Smooth muscle cell (in vitro differentiated cells): ENCODE results near the gene HPCAL1. TPM values are rescaled to one million over a fixed set of nuclear protein-coding genes. Genes with fewer than 3 reads are reported as not detected.

Experiments
- DNase-seq: peaks from one replicate; lab custom pipeline; 2025; ENCODE audit not compliant: unreplicated experiment; lab: John Stamatoyannopoulos, UW
- H2AFZ ChIP-seq: fragments of 200-600 bp; sonication (generic); 2 replicates; pipeline ENCODE4 v1.6.0; 2016; ENCODE audit warnings: antibody characterized with exemption, low read depth, mild to moderate bottlenecking
- H3F3A ChIP-seq: fragments of 200-600 bp; sonication (generic); 2 replicates; pipeline ENCODE4 v1.6.0; 2017; ENCODE audit warnings: antibody characterized with exemption, low read depth
- H3K27ac ChIP-seq: fragments of 200-600 bp; sonication (generic); 2 replicates; pipeline ENCODE4 v1.5.1; 2016; ENCODE audit warnings: low read depth, mild to moderate bottlenecking
- H3K27me3 ChIP-seq: fragments of 200-600 bp; sonication (generic); 2 replicates; pipeline ENCODE4 v1.6.1; 2016; ENCODE audit warnings: low read depth, mild to moderate bottlenecking
- H3K36me3 ChIP-seq: fragments of 200-600 bp; sonication (generic); 2 replicates; pipeline ENCODE4 v1.5.1; 2016; ENCODE audit warnings: low read depth
- H3K4me1 ChIP-seq: fragments of 200-600 bp; sonication (generic); 2 replicates; pipeline ENCODE4 v1.5.1; 2016; ENCODE audit warnings: low read depth
- H3K4me2 ChIP-seq: fragments of 200-600 bp; sonication (generic); 2 replicates; pipeline ENCODE4 v1.6.0; 2016; ENCODE audit warnings: mild to moderate bottlenecking
- H3K4me3 ChIP-seq: fragments of 200-600 bp; sonication (generic); 2 replicates; pipeline ENCODE4 v1.5.1; 2016; ENCODE audit warnings: mild to moderate bottlenecking
- H3K79me2 ChIP-seq: fragments of 200-600 bp; sonication (generic); 2 replicates; pipeline ENCODE4 v1.6.0; 2016; ENCODE audit warnings: low read depth, mild to moderate bottlenecking
- H3K9ac ChIP-seq: fragments of 200-600 bp; sonication (generic); 2 replicates; pipeline ENCODE4 v1.6.0; 2016; ENCODE audit warnings: low read depth
- H3K9me3 ChIP-seq: fragments of 200-600 bp; sonication (generic); replicated peaks from 2 replicates; pipeline ENCODE4 v1.5.1; 2016; ENCODE audit warnings: low read depth
- H4K20me1 ChIP-seq: fragments of 200-600 bp; sonication (generic); 2 replicates; pipeline ENCODE4 v1.6.0; 2016; ENCODE audit warnings: low read depth
- WGBS: methylation state at CpG from one replicate; pipeline ENCODE4 v1.1.7; 2016; ENCODE audit warnings: low lambda C conversion rate; 5-methylcytosine and 5-hydroxymethylcytosine counted together
- polyA plus RNA-seq: library from polyadenylated mRNA; unstranded; fragments of >200 nt; fragmentation: Nextera tagmentation; extraction: Ambion mirVana; gene quantifications from 2 replicates; pipeline ENCODE4 v1.2.1, GENCODE V29; 2016
- total RNA-seq: library from RNA; depleted of rRNA; stranded (reverse); fragments of >200 nt; gene quantifications from 2 replicates; pipeline ENCODE4 v1.2.3, GENCODE V29; 2014
- TF ChIP-seq, protein P1 (sequence below): fragments of 200-600 bp; sonication (generic); IDR thresholded peaks from 2 replicates; pipeline ENCODE4 v1.5.1; 2017; ENCODE audit warnings: borderline replicate concordance, mild to moderate bottlenecking, antibody characterized with exemption; ENCODE audit not compliant: insufficient read depth, poor library complexity, severe bottlenecking

Gene HPCAL1
- total and polyA plus RNA-seq, 2 experiments from 2014 or later: 11.7 to 15.8 TPM

DNA sequence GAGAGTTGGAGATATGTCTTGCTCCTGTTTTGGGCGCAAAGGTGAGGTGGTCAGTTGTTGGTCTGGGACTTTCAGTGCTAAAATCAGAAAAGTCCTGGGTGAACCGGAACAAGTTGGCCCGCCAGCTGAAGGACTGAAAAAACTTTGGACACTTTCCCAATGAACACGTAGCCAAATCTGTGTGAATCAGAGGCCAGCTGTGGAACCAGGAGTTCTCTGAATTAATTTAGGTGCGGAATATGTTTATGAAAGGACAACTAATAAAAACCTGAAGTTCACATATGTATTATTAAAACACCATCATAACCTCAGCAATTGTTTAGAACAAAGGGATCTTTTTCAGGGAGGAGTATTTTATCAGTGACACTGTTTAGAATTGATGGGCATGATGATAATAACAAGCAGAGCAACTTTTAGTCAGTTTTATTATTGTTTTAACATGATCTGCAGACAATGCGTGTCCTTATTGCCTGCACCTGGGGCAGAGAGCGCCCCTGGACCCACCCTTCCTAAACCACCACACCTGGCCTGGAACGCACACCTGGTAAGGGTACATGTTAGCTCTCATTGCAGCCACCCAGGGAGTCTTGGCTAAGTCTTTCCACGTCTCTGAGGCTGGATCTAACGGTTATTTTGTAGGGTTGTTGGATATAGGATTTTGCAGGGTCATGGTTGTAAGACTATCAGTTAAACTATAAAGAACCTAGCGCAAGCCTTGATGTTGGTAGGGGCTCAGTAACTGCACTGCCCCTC lies 155.3 kb downstream of the HPCAL1 start:
- Histone ChIP-seq H3K4me1 (peaks cover 8% of the 10 kb centered on the region), H3K4me2 (no peak overlapping the region), H3K27ac (no peak overlapping the region), H4K20me1 (no peaks in the 10 kb centered on the region), H3K4me3 (no peak overlapping the region), H3K9me3 (no peaks in the 10 kb centered on the region), H3F3A (no peaks in the 10 kb centered on the region), H3K36me3 (no peaks in the 10 kb centered on the region), H3K9ac (no peak overlapping the region), H3K79me2 (no peaks in the 10 kb centered on the region), H3K27me3 (no peaks in the 10 kb centered on the region), H2AFZ (no peak overlapping the region)
- WGBS: 92% methylated on average over 11 of the region's 11 CpGs
- DNase-seq: no peak
- TF ChIP-seq, protein P1, sequence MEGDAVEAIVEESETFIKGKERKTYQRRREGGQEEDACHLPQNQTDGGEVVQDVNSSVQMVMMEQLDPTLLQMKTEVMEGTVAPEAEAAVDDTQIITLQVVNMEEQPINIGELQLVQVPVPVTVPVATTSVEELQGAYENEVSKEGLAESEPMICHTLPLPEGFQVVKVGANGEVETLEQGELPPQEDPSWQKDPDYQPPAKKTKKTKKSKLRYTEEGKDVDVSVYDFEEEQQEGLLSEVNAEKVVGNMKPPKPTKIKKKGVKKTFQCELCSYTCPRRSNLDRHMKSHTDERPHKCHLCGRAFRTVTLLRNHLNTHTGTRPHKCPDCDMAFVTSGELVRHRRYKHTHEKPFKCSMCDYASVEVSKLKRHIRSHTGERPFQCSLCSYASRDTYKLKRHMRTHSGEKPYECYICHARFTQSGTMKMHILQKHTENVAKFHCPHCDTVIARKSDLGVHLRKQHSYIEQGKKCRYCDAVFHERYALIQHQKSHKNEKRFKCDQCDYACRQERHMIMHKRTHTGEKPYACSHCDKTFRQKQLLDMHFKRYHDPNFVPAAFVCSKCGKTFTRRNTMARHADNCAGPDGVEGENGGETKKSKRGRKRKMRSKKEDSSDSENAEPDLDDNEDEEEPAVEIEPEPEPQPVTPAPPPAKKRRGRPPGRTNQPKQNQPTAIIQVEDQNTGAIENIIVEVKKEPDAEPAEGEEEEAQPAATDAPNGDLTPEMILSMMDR: no peak

DNA sequence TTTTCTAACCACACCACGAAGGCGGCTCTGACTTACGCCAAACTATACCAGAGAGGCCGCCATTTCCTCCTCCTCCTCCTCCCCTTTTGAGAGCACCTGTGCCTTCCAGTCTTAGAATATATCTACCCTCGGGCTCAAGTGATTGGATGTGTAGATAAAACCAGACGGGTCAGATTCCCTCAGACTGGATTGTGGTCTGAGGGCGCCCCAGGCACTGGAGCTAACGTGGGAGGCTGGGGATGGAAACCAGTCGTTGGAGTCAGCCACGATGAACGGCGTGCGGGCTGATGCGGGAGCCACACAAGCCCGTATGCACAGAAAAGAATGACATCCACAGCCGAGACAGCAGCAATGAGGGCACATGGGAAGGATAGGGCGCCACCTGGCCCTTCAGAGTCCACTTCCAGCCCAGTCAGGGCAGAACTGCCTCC lies 157.7 kb downstream of the HPCAL1 start:
- Histone ChIP-seq H3F3A (no peaks in the 10 kb centered on the region), H3K9me3 (no peaks in the 10 kb centered on the region), H3K27ac (no peak overlapping the region), H2AFZ (no peak overlapping the region), H3K4me1 (no peaks in the 10 kb centered on the region), H3K79me2 (no peaks in the 10 kb centered on the region), H3K36me3 (no peaks in the 10 kb centered on the region), H3K4me3 (no peak overlapping the region), H3K9ac (no peak overlapping the region), H3K4me2 (no peak overlapping the region), H4K20me1 (no peaks in the 10 kb centered on the region), H3K27me3 (no peaks in the 10 kb centered on the region)
- WGBS: 65% methylated on average over 17 of the region's 17 CpGs
- DNase-seq: no peak
- TF ChIP-seq, protein P1: no peak

GRCh38 chr2:10462178-10463083 lies 159.7 kb downstream of the HPCAL1 start:
- H3K79me2 ChIP-seq: no peaks in the 10 kb centered on the region
- no peaks in the 10 kb centered on the region for H3K9me3 ChIP-seq
- H3K4me1 ChIP-seq: no peaks in the 10 kb centered on the region
- H3F3A ChIP-seq: no peaks in the 10 kb centered on the region
- no peak overlapping the region for H3K9ac ChIP-seq
- DNase-seq: no peak
- no peaks in the 10 kb centered on the region for H3K27me3 ChIP-seq
- no peaks in the 10 kb centered on the region for H3K36me3 ChIP-seq
- no peak overlapping the region for H3K4me3 ChIP-seq
- no peaks in the 10 kb centered on the region for H4K20me1 ChIP-seq
- WGBS: 72% methylated on average over 15 of the region's 15 CpGs
- no peak overlapping the region for H3K27ac ChIP-seq
- no peak overlapping the region for H2AFZ ChIP-seq
- TF ChIP-seq, protein P1: no peak
- H3K4me2 ChIP-seq: no peak overlapping the region
